ENCODE results near the gene VPS35L.

DNA sequence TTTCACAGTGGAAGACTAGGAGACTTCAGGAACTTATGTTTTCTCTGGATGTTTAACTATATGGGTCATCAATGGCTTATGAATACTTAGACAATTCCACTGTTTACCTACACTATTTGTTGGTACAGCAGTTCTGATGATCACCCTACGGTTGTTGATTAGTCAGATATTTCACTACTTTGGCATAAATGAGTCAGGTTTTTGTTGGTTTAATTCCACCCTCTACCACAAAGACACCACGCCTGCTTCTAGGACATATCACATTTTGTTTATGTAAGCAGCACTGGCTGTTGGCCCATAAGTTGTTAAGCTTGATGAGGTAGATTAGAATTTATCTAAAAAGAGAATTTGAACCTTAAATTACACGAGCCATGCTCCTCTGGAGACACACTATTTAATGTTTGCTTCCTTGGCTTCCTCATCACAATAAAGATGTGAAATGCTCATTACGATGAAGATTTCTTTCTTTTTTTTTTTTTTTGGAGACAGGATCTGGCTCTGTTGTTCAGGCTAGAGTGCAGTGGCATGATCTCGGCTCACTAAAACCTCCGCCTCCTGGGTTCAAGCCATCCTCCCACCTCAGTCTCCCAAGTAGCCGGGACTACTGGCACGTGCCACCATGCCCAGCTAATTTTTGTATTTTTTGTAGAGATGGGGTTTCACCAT lies 37.9 kb upstream of the VPS35L start:
- no peak for TF ChIP-seq POLR2A (IDR thresholded peaks at IDR 0.05)
- TF ChIP-seq, protein P1, sequence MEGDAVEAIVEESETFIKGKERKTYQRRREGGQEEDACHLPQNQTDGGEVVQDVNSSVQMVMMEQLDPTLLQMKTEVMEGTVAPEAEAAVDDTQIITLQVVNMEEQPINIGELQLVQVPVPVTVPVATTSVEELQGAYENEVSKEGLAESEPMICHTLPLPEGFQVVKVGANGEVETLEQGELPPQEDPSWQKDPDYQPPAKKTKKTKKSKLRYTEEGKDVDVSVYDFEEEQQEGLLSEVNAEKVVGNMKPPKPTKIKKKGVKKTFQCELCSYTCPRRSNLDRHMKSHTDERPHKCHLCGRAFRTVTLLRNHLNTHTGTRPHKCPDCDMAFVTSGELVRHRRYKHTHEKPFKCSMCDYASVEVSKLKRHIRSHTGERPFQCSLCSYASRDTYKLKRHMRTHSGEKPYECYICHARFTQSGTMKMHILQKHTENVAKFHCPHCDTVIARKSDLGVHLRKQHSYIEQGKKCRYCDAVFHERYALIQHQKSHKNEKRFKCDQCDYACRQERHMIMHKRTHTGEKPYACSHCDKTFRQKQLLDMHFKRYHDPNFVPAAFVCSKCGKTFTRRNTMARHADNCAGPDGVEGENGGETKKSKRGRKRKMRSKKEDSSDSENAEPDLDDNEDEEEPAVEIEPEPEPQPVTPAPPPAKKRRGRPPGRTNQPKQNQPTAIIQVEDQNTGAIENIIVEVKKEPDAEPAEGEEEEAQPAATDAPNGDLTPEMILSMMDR (IDR thresholded peaks at IDR 0.05) = no peak
- no peak for TF ChIP-seq EP300 (IDR thresholded peaks at IDR 0.05)

Measured in tibial nerve (tissue), 4 donors.